ENCODE measurements around the gene MIS18BP1. TPM values are rescaled to one million over a fixed set of nuclear protein-coding genes. Genes with fewer than 3 reads are reported as not detected.

Gene MIS18BP1
- total and polyA plus RNA-seq, 2 of the 4 experiments (the other 2 are of a cell fraction): 10.6 to 18.6 TPM

- Histone ChIP-seq H2BK5ac (ENCODE audit: low read depth, low read length, poor library complexity, severe bottlenecking) (no peak overlapping the region), H2AK5ac (ENCODE audit: low read depth, low read length) (no peak overlapping the region), H2AFZ (replicated peaks; ENCODE audit: low read length, poor library complexity) (no peak overlapping the region), H3K9ac (ENCODE audit: low read depth, low read length) (no peak overlapping the region), H3K56ac (ENCODE audit: extremely low read depth, insufficient read depth, low read length) (no peak overlapping the region), H4K91ac (ENCODE audit: insufficient read depth, low read depth, low read length) (no peak overlapping the region), H3K9me1 (ENCODE audit: insufficient read depth, low read length) (no peaks in the 10 kb centered on the region), H2BK120ac (ENCODE audit: low read depth, low read length) (no peak overlapping the region), H3K18ac (ENCODE audit: low read depth, low read length) (no peak overlapping the region), H4K5ac (ENCODE audit: low read depth, low read length) (no peak overlapping the region), H3K9me3 (ENCODE audit: control insufficient read depth, insufficient read depth, low read length) (no peaks in the 10 kb centered on the region), H4K8ac (ENCODE audit: low read depth in 2 of 2, low read length in 2 of 2) (no peak overlapping the region), H2BK20ac (ENCODE audit: low read depth, low read length) (no peak overlapping the region), H3K79me1 (ENCODE audit: low read depth in 1 of 2, low read length in 2 of 2) (no peaks in the 10 kb centered on the region), H3K4me3 (ENCODE audit: insufficient read depth, low read depth, low read length) (no peak overlapping the region), H3K14ac (replicated peaks; ENCODE audit: low read depth, low read length) (no peak overlapping the region), H3K4me1 (ENCODE audit: control insufficient read depth, insufficient read depth, low read length) (no peaks in the 10 kb centered on the region), H3K27ac (ENCODE audit: insufficient read depth, low read length) (no peak overlapping the region), H4K20me1 (ENCODE audit: insufficient read depth, low read length) (no peaks in the 10 kb centered on the region), H3K27me3 (ENCODE audit: control insufficient read depth, insufficient read depth, low read length) (no peaks in the 10 kb centered on the region), H3K4ac (ENCODE audit: low read depth, low read length) (no peak overlapping the region), H2BK15ac (ENCODE audit: low read depth, low read length) (no peak overlapping the region), H2AK9ac (replicated peaks; ENCODE audit: low read depth, low read length, poor library complexity) (no peak overlapping the region), H3K4me2 (ENCODE audit: low read depth, low read length) (no peak overlapping the region), H3K36me3 (ENCODE audit: control insufficient read depth, insufficient read depth, low read length) (no peaks in the 10 kb centered on the region), H3K23ac (ENCODE audit: low read depth, low read length) (no peak overlapping the region)
- no peak for DNase-seq
- no TSS peak for BruUV-seq (replicated peaks)
- TF ChIP-seq MXI1 (IDR thresholded peaks at IDR 0.05; ENCODE audit: borderline replicate concordance, low read depth, low read length): no peak
- TF ChIP-seq CTCF (conservative IDR thresholded peaks at IDR 0.05; ENCODE audit: low read depth, low read length): no peak
- no peak for TF ChIP-seq POLR2A (IDR thresholded peaks at IDR 0.05; ENCODE audit: low read depth, low read length)
- TF ChIP-seq SMC3 (IDR thresholded peaks at IDR 0.05; ENCODE audit: low read depth, low read length): no peak
- TF ChIP-seq CEBPB (IDR thresholded peaks at IDR 0.05; ENCODE audit: low read depth, low read length): no peak
- TF ChIP-seq NFE2L2 (IDR thresholded peaks at IDR 0.05; ENCODE audit: low read depth, low read length): no peak
- TF ChIP-seq RFX5 (IDR thresholded peaks at IDR 0.05; ENCODE audit: low read depth, low read length): no peak
- no peak for TF ChIP-seq RCOR1 (IDR thresholded peaks at IDR 0.05; ENCODE audit: insufficient replicate concordance, low read length)
- no peak for TF ChIP-seq FOS (IDR thresholded peaks at IDR 0.05; ENCODE audit: low read depth, low read length)
- TF ChIP-seq, protein P1, sequence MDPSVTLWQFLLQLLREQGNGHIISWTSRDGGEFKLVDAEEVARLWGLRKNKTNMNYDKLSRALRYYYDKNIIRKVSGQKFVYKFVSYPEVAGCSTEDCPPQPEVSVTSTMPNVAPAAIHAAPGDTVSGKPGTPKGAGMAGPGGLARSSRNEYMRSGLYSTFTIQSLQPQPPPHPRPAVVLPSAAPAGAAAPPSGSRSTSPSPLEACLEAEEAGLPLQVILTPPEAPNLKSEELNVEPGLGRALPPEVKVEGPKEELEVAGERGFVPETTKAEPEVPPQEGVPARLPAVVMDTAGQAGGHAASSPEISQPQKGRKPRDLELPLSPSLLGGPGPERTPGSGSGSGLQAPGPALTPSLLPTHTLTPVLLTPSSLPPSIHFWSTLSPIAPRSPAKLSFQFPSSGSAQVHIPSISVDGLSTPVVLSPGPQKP (IDR thresholded peaks at IDR 0.05; ENCODE audit: borderline replicate concordance, low read depth, low read length): no peak
- TF ChIP-seq CHD1 (IDR thresholded peaks at IDR 0.05; ENCODE audit: low read depth, low read length): no peak
- TF ChIP-seq MAZ (IDR thresholded peaks at IDR 0.05; ENCODE audit: borderline replicate concordance, low read depth, low read length): no peak
- TF ChIP-seq RAD21 (IDR thresholded peaks at IDR 0.05; ENCODE audit: low read length): no peak
- no peak for TF ChIP-seq MAFK (IDR thresholded peaks at IDR 0.05; ENCODE audit: low read depth, low read length)
- POLR2A ChIA-PET (ENCODE audit: unreplicated experiment): no interaction called here
- CTCF ChIA-PET: no interaction called here
- intact Hi-C loops (cut with micrococcal nuclease) (no loop called here), in situ Hi-C loops (cut with MboI; ENCODE audit: low sequenced_read_pairs) (no loop called here), dilution Hi-C loops (cut with HindIII; ENCODE audit: low sequenced_read_pairs, unreplicated experiment) (no loop called here)
- ATAC-seq (ENCODE audit: low read depth): no peak
- WGBS, 2 experiments (ENCODE audit: extremely low coverage in 2 of 2, insufficient read length in 1 of 2): 100% methylated on average over 1 of the region's 2 CpGs; no CpG with 5 or more reads in 1 of the 2 experiments
Measured at GRCh38 chr14:45287610-45288009, 34.6 kb upstream of the MIS18BP1 start.
